Endothelial cell of umbilical vein (primary cell): Measurements from ENCODE around the gene POLR2L. TPM values are rescaled to one million over a fixed set of nuclear protein-coding genes. Genes with fewer than 3 reads are reported as not detected.

Experiments
- BruUV-seq: library from RNA; stranded (reverse); fragments of 400-500 nt; replicated peaks from 2 replicates; lab custom pipeline; 2021; lab: Mats Ljungman, UMichigan
- CTCF ChIA-PET: fragments of 300-600, 350-600 bp; sonication (Branson Sonifier 250); formaldehyde crosslinking; loops from one replicate; lab custom pipeline; 2021; ENCODE audit warnings: antibody characterized with exemption, inconsistent platforms; lab: Charles Lee
- POLR2A ChIA-PET: fragments of 300-600, 350-600 bp; sonication (Branson Sonifier 250); formaldehyde crosslinking; loops from one replicate; lab custom pipeline; 2021; ENCODE audit warnings: antibody characterized with exemption, inconsistent platforms; lab: Charles Lee
- DNase-seq: peaks from one replicate; pipeline ENCODE4 v3.0.0-alpha.2; 2011; ENCODE audit warnings: low read depth, low spot score
- FAIRE-seq: peaks from 2 replicates; lab custom pipeline; 2011; peaks lifted over from hg19 to GRCh38; lab: Jason Lieb, UNC
- H2AFZ ChIP-seq: 2 replicates; pipeline ENCODE4 v1.6.0; 2012; ENCODE audit warnings: low read depth, low read length, control low read depth, inconsistent platforms
- H3K27ac ChIP-seq: 2 replicates; pipeline ENCODE4 v1.5.1; 2011; ENCODE audit warnings: low read depth, mild to moderate bottlenecking, control low read depth, low read length, moderate library complexity; ENCODE audit not compliant: insufficient read depth
- H3K27me3 ChIP-seq, 2 experiments: 2 replicates each; pipeline versions ENCODE4 v1.6.0 to v1.6.1; 2011; ENCODE audit warnings: low read length in 2 of 2, mixed read lengths in 1 of 2; ENCODE audit not compliant: control insufficient read depth in 2 of 2, insufficient read depth in 2 of 2
- H3K36me3 ChIP-seq, 2 experiments: 2 replicates in 1 of 2; 3 replicates in 1 of 2; pipeline ENCODE4 v1.5.1; 2011; ENCODE audit warnings: low read length in 2 of 2, mild to moderate bottlenecking in 1 of 2, moderate library complexity in 1 of 2; ENCODE audit not compliant: control insufficient read depth in 2 of 2, insufficient read depth in 2 of 2; ENCODE audit errors: extremely low read depth in 1 of 2
- H3K4me1 ChIP-seq: 3 replicates; pipeline ENCODE4 v1.5.1; 2011; ENCODE audit warnings: mild to moderate bottlenecking, low read length; ENCODE audit not compliant: control insufficient read depth, insufficient read depth; ENCODE audit errors: extremely low read depth
- H3K4me2 ChIP-seq: 2 replicates; pipeline ENCODE4 v1.6.1; 2011; ENCODE audit warnings: low read length, control low read depth, mixed read lengths; ENCODE audit not compliant: insufficient read depth
- H3K4me3 ChIP-seq, 3 experiments: fragments of 200-600 bp in 1 of 3; sonication (generic), shearing (Covaris generic) in 1 of 3; replicated peaks in 1 of 3; 2 replicates each; pipeline ENCODE4 v1.5.1; 2011 to 2016; ENCODE audit warnings: control low read depth in 3 of 3, low read length in 3 of 3, mild to moderate bottlenecking in 2 of 3, inconsistent platforms in 1 of 3, low read depth in 1 of 3, moderate library complexity in 1 of 3; ENCODE audit not compliant: insufficient read depth in 1 of 3
- H3K79me2 ChIP-seq: 2 replicates; pipeline ENCODE4 v1.6.0; 2012; ENCODE audit warnings: low read length, inconsistent platforms; ENCODE audit not compliant: control insufficient read depth, insufficient read depth
- H3K9ac ChIP-seq: replicated peaks from 2 replicates; pipeline ENCODE3; 2011; ENCODE audit warnings: low read length, control low read depth; ENCODE audit not compliant: insufficient read depth; ENCODE audit errors: extremely low read depth
- H3K9me1 ChIP-seq: replicated peaks from 3 replicates; pipeline ENCODE4 v1.6.0; 2011; ENCODE audit warnings: mild to moderate bottlenecking, low read length; ENCODE audit not compliant: control insufficient read depth, insufficient read depth; ENCODE audit errors: extremely low read depth
- H3K9me3 ChIP-seq: replicated peaks from 2 replicates; pipeline ENCODE4 v1.5.1; 2012; ENCODE audit warnings: low read length, inconsistent platforms; ENCODE audit not compliant: control insufficient read depth, insufficient read depth
- H4K20me1 ChIP-seq: replicated peaks from 2 replicates; pipeline ENCODE3; 2011; ENCODE audit warnings: mild to moderate bottlenecking, low read length; ENCODE audit not compliant: control insufficient read depth, insufficient read depth; ENCODE audit errors: extremely low read depth
- CTCF ChIP-seq, 2 donors: IDR thresholded peaks; 1 replicate in 1 of 2; 2 replicates in 1 of 2; pipeline ENCODE4 v1.5.1; 2011; ENCODE audit warnings: low read length in 2 of 2, mild to moderate bottlenecking in 2 of 2, moderate library complexity in 2 of 2, control low read depth in 1 of 2, inconsistent platforms in 1 of 2, low read depth in 1 of 2; ENCODE audit not compliant: insufficient read depth in 1 of 2; ENCODE audit errors: extremely low read depth in 1 of 2
- GATA2 ChIP-seq: IDR thresholded peaks from 2 replicates; pipeline ENCODE4 v1.7.0; 2011; ENCODE audit warnings: low read depth, mild to moderate bottlenecking, moderate library complexity, mixed read lengths, low read length; ENCODE audit not compliant: insufficient read length, insufficient read depth
- POLR2A ChIP-seq: IDR thresholded peaks from 2 replicates; pipeline ENCODE4 v1.6.1; 2012; ENCODE audit warnings: low read depth, mild to moderate bottlenecking, control low read depth, low read length
- POLR2AphosphoS5 ChIP-seq: IDR thresholded peaks from 2 replicates; pipeline ENCODE4 v1.6.1; 2012; ENCODE audit warnings: low read depth, mild to moderate bottlenecking, control low read depth, low read length, moderate library complexity; ENCODE audit not compliant: insufficient read depth
- dilution Hi-C: fragments of 300-500 bp; cut with MboI; formaldehyde crosslinking; loops from one replicate; pipeline ENCODE4 v1.15.0; 2019; ENCODE audit warnings: low sequenced_read_pairs; ENCODE audit not compliant: extremely low pct_ligation_motif_present
- intact Hi-C: fragments of 100-400 bp; cut with micrococcal nuclease; formaldehyde crosslinking; loops from one replicate; pipeline ENCODE4 v1.10.0; 2022
- polyA plus RNA-seq, 4 experiments: library from polyadenylated mRNA; depleted of rRNA in 3 of 4; stranded (reverse) in 3 of 4; unstranded in 1 of 4; fragments of >200 nt; gene quantifications; 2 replicates each; pipeline versions ENCODE4 v1.2.1 to v1.2.3, GENCODE V29; 2011 to 2012; ENCODE audit warnings: missing spikeins in 1 of 4
- total RNA-seq: library from RNA; stranded (reverse); gene quantifications from 2 replicates; pipeline ENCODE4 v1.2.3, GENCODE V29; 2021

The POLR2L gene
- total and polyA plus RNA-seq, 2 donors (not counting 3 experiments of a cell fraction or from before 2014, with no cell fraction given): 146 to 259 TPM

DNA sequence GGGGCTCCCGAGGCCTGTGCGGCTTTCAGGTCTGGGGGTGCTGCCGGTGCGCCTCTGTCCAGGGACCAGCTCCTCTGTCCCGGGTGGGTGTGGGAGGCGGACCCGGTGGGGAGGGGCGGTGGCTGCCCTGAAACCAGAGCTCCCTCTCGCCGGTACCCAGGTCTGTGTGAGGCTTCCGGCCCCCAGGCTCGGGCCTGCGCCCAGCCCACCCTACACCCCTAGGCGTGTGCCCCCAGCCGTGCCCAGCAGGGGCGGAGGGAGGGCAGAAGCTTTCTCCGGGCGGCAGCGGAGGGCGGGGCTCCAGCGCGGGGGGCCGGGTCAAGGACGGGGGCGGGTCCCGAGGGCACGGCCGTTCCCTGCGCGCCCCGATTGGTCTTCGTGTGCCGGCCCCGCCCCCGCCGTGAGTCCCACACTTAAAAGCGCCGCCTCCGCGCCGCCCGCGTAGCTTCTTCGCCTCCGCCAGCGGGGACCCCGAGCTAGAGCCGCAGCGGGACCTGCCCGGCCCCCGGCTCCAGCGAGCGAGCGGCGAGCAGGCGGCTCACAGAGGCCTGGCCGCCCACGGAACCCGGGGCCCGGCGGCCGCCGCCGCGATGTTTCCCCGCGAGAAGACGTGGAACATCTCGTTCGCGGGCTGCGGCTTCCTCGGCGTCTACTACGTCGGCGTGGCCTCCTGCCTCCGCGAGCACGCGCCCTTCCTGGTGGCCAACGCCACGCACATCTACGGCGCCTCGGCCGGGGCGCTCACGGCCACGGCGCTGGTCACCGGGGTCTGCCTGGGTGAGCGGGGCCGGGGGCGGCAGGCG is 23.0 kb downstream of the POLR2L start:
- peak; percentile 87 for FAIRE-seq
- Histone ChIP-seq H3K4me2 (peak overlapping the region; percentile 70), H4K20me1 (no peaks in the 10 kb centered on the region), H3K79me2 (peaks cover 19% of the 10 kb centered on the region), H3K9ac (peak overlapping the region; percentile 94), H3K9me3 (no peaks in the 10 kb centered on the region), H3K27ac (peak overlapping the region; percentile 89), H3K4me1 (peaks cover 20% of the 10 kb centered on the region), H3K36me3 (peaks cover 3 to 13% of the 10 kb centered on the region in 2 experiments), H2AFZ (peak overlapping the region; percentile 93), H3K27me3 (no peaks in the 10 kb centered on the region), H3K4me3 (peak overlapping the region; percentile 66 to 79 (median 77)), H3K9me1 (no peaks in the 10 kb centered on the region)
- peak; percentile 97 for TF ChIP-seq POLR2AphosphoS5
- TF ChIP-seq GATA2: no peak
- peak in 1 of 2 donors; percentile 14 for TF ChIP-seq CTCF (IDR thresholded peaks at IDR 0.05; ENCODE audit: extremely low read depth in 1 of 2, insufficient read depth in 1 of 2, low read depth in 1 of 2, low read length in 2 of 2)
- TF ChIP-seq POLR2A: peak; percentile 98
- ChIA-PET POLR2A (interaction anchor here (0.6 to 3.3 kb wide), 10 partner anchors 9 to 264 kb away, joined by 3 to 23 read pairs (median 11); partner anchors contain the start of genes CEND1, GATD1, RPLP2 and TSPAN4), CTCF (interaction anchor here (1.1 to 2.7 kb wide), 4 partner anchors 9 to 15 kb away, joined by 3 to 11 read pairs (median 8); partner anchors contain the start of gene RPLP2)
- intact Hi-C loops: loop anchor here (1.0 to 2.0 kb wide), 3 partner anchors 10 to 15 kb away; partner anchors contain the start of gene RPLP2
- no TSS peak for BruUV-seq
- DNase-seq: peak; percentile 85
- dilution Hi-C loops: no loop called here
